ENCODE data around the gene DNAJB11.
A peak's percentile ranks its signal among the peaks of the same experiment; 100 is the strongest.

Gene DNAJB11

DNA sequence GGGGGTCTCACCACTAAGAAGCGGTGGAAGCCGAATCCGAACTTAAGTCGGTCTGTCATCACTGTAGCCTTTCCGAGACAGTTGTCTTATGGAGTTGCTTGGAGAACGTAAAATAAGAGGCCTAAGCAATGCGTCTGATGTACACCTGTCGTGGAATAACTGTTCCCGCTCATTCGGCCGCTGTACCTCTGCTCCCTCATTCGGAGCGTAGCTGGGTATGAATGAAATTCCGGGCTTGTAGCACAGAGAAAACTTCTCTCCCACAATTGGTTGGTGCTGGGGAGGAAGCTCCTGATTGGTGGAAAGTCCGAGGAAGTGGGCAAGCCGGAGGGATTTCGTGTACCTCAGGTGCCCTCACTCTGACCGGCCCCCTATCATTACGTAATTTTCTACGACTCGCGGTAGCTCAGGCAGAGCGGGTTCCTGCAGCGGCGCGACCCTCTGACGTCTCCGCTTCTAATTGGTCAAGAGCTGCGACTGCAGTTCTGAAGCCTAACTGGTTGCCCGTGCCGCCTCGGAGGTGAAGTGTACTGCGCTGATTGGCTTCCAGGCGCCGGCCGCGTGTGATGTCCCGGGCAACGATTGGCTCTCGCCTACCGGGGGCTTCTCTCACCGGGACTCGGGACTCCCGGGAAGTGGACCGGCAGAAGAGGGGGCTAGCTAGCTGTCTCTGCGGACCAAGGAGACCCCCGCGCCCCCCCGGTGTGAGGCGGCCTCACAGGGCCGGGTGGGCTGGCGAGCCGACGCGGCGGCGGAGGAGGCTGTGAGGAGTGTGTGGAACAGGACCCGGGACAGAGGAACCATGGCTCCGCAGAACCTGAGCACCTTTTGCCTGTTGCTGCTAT, at the start of gene DNAJB11:
TSS of gene DNAJB11 (plus strand) at position 625 of the 845 bp plus-strand sequence. CDS start at position 803, 178 bp downstream.
- TF ChIP-seq, protein P1, sequence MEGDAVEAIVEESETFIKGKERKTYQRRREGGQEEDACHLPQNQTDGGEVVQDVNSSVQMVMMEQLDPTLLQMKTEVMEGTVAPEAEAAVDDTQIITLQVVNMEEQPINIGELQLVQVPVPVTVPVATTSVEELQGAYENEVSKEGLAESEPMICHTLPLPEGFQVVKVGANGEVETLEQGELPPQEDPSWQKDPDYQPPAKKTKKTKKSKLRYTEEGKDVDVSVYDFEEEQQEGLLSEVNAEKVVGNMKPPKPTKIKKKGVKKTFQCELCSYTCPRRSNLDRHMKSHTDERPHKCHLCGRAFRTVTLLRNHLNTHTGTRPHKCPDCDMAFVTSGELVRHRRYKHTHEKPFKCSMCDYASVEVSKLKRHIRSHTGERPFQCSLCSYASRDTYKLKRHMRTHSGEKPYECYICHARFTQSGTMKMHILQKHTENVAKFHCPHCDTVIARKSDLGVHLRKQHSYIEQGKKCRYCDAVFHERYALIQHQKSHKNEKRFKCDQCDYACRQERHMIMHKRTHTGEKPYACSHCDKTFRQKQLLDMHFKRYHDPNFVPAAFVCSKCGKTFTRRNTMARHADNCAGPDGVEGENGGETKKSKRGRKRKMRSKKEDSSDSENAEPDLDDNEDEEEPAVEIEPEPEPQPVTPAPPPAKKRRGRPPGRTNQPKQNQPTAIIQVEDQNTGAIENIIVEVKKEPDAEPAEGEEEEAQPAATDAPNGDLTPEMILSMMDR (conservative IDR thresholded peaks at IDR 0.05): no peak
- H3K27ac ChIP-seq: peak within 1 kb of the TSS; percentile 66; the same call in 1 of the 2 replicates

DNA sequence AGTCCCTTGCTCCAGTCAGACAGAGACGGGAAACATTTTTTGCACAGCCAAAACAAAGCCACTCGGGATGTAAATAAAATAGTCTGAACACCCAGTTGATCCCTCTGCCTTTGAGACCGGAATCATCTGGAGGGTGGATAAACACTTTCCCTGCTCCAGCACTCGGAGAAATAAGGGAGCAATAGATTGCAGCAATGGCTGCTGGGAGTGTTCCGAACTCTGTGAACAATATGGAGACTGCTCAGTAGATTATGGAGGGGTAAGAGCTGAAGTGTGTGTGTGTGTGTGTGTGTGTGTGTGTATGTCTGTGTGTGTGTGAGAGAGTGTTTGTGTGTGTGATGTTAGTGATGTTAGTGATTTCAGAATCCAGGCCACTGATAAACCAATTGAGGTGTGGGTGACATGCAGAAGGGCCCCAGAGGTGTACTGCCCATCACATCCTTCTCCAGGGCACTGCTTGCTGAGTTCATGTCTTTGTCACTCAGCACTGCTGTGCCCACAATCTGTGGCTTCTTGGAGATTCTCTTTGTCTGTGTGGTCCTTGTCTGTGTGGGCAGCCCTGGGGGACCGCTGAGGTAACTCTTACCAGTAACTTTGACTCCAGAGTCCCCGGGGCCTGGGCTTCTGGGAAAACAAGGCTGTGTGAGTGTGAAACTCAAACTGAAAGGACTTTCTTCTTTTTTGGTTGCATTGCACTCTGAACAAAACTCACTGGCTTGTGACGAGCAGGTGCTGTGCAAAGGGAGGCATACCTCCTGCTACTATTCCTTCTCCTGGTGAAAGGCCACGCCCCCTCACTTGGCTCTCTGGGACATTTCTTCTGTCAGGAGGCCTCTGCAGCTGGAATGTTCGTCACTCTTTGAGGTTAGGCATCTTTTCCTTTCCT, 49.3 kb upstream of the DNAJB11 start:
- no peak overlapping the region for H3K27ac ChIP-seq
- TF ChIP-seq, protein P1 (conservative IDR thresholded peaks at IDR 0.05): no peak

DNA sequence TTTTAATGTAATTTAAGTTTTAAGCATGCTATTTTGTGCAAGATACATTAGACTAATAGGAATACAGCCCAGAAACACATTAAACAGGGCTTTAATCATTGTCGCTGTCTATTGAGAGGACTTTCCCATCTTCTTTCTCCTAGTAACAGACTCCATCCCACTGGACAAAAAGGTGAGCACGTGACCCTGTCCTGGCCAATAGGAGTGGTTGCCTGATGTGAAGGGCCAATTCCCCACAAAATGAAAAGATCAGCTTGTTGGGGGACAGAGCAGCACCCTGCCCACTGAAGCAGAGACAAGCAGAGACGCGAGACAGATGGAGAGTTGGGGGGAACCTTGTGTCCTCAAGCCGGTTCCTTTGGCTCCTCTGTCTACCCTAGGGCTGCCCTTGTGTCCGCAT, 47.5 kb upstream of the DNAJB11 start:
- H3K27ac ChIP-seq: no peak overlapping the region
- TF ChIP-seq, protein P1 (conservative IDR thresholded peaks at IDR 0.05): no peak

GRCh38 chr3:186523434-186523833, 47.1 kb upstream of the DNAJB11 start:
- H3K27ac ChIP-seq: no peak overlapping the region
- TF ChIP-seq, protein P1 (conservative IDR thresholded peaks at IDR 0.05): no peak

- peak overlapping the region; percentile 49 for H3K27ac ChIP-seq
- TF ChIP-seq, protein P1 (conservative IDR thresholded peaks at IDR 0.05): no peak
Observed at GRCh38 chr3:186524616-186525015, 45.9 kb upstream of the DNAJB11 start.

DNA sequence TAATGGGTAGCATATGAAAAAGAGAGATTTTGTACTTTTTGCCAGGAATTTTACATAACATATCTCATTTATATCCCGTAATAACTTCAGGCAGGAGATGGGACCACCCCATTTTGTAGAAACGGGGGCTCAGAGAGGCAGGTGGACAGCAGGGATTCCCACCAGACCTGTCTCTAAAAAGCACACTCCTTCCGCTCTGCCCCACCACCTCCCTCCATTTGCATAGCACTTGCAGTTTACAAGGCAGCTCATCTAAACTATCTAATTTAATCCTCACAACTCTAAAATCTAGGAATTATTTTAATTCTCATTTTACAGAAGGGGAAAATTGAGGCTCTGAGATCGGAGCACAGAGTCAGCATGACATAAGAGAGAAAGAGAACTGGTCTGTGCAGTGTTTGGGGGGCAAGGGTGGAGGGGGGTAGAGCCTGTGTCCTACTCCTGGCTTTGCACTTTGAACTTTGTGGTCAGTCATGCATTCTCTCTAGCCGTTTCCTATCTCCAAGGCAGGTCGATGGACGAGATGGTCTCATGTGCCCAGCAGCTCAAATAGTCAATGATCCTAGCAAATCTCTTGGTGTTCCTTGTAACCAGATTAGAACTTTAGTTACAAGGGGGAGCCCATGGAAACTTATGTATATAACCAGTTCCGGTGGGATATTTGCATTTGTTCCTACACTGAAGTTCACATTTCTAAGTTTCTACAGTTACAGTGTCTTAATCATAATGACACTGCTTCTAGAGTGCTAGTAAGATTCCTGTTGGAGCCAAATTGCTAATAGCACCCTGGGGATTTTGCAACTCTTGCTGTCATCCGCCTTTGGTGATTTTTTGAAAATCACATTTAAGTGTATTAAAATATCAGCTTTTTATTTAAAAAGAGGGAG, 44.9 kb upstream of the DNAJB11 start:
- TF ChIP-seq, protein P1 (conservative IDR thresholded peaks at IDR 0.05): no peak
- H3K27ac ChIP-seq: peak overlapping the region; percentile 49
